ENCODE measurements around the gene ATG5. TPM values are rescaled to one million over a fixed set of nuclear protein-coding genes. Genes with fewer than 3 reads are reported as not detected.
"Not testable (repeated sequence)": the region's sequence is repeated elsewhere in the genome, so short reads cannot be mapped to it uniquely, and the experiment has no call there.

Gene ATG5
- polyA plus RNA-seq, 1 donor = 54.2 TPM

- DNase-seq = no peak
Measured at GRCh38 chr6:106156413-106156812, 169.1 kb downstream of the ATG5 start.

- DNase-seq = no peak
Measured at GRCh38 chr6:106155219-106155830, 170.2 kb downstream of the ATG5 start.

- DNase-seq = no peak
Measured at GRCh38 chr6:106154326-106154725, 171.2 kb downstream of the ATG5 start.

GRCh38 chr6:106152952-106153351, 172.6 kb downstream of the ATG5 start:
- DNase-seq = no peak

- DNase-seq = not testable (repeated sequence)
Measured at GRCh38 chr6:106152476-106152875, 173.1 kb downstream of the ATG5 start.

GRCh38 chr6:106149472-106150069, 176.0 kb downstream of the ATG5 start:
- no peak for DNase-seq

GRCh38 chr6:106147476-106147875, 178.1 kb downstream of the ATG5 start:
- no peak for DNase-seq

GRCh38 chr6:106146852-106147351, 178.7 kb downstream of the ATG5 start:
- DNase-seq = no peak

GRCh38 chr6:106145741-106146227, 179.8 kb downstream of the ATG5 start:
- no peak for DNase-seq

- no peak for DNase-seq
Measured at GRCh38 chr6:106145144-106145543, 180.4 kb downstream of the ATG5 start.

GRCh38 chr6:106143665-106144064, 181.9 kb downstream of the ATG5 start:
- no peak for DNase-seq

- DNase-seq = no peak
Measured at GRCh38 chr6:106142876-106143431, 182.6 kb downstream of the ATG5 start.

- DNase-seq = no peak
Measured at GRCh38 chr6:106141441-106142237, 183.9 kb downstream of the ATG5 start.

GRCh38 chr6:106138151-106138550, 187.4 kb downstream of the ATG5 start:
- DNase-seq = no peak

GRCh38 chr6:106136845-106137244, 188.7 kb downstream of the ATG5 start:
- no peak for DNase-seq

GRCh38 chr6:106135911-106136571, 189.5 kb downstream of the ATG5 start:
- DNase-seq = no peak

- DNase-seq = no peak
Measured at GRCh38 chr6:106134906-106135634, 190.5 kb downstream of the ATG5 start.
